GM18951 (cell line): Measurements from ENCODE around the gene SPATA20.

Source experiments
- POLR2A ChIP-seq: IDR thresholded peaks from 4 replicates; pipeline ENCODE4 v1.6.1; 2011; ENCODE audit warnings: mild to moderate bottlenecking; ENCODE audit not compliant: insufficient read length, insufficient read depth; ENCODE audit errors: extremely low read depth
- in situ Hi-C: fragments of 300-500 bp; cut with MboI; formaldehyde crosslinking; loops from one replicate; pipeline ENCODE4 v1.12.0; 2022; ENCODE audit warnings: low sequenced_read_pairs, mixed read lengths, inconsistent platforms; ENCODE audit not compliant: unreplicated experiment

SPATA20 gene

DNA sequence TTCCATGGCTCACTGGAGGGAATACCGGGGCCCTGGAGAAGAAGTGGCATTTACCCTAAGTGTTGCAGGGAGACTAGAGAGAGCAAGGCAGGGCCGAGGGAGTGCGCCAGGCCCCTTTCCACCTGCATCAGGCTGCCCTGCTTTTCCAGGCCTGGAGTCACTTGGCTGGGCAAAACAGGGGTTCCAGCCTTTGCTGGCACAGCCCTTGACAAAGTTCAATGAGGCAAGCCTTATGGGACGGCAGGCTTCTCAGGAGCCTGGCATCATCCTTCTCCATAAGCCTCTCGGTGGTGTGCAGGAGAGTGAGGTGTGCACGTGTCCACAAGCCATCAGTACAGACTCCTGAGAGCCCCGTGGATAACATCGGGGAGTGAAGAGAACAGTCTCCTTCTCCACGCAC lies 40.6 kb downstream of the SPATA20 start:
- no peak for TF ChIP-seq POLR2A
- in situ Hi-C loops = no loop called here

DNA sequence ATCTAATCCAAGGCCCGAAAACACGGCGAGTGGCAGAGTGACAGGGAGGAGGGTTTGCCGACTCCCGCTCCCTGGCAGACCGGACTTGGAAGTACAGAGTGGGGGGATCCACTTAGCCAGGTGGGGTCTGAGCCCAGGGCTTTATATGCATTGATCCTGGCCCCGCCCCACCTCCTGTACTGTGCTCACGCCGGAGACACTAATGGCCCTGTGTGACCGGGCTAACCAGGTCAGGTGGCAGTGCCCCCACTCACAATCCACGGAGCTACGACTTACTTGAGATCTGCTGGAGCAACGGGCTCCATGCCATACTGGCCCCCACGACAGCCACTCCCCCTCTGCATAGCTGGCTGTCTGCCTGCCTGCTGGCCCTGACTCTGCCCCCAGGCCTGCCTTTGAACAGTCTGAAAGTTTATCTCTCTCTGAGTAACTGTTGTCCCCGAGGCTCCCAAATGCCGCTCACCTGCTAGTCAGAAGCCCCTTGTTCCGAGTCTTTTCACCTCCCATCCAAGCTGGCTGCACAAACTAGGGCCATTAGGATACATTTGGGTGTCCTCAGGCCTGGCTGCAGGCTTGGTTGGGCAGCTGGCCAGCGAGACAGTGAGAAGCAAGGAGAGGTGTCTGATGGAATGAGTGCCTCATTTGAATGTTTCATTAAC lies 41.5 kb downstream of the SPATA20 start:
- in situ Hi-C loops = no loop called here
- TF ChIP-seq POLR2A = no peak

DNA sequence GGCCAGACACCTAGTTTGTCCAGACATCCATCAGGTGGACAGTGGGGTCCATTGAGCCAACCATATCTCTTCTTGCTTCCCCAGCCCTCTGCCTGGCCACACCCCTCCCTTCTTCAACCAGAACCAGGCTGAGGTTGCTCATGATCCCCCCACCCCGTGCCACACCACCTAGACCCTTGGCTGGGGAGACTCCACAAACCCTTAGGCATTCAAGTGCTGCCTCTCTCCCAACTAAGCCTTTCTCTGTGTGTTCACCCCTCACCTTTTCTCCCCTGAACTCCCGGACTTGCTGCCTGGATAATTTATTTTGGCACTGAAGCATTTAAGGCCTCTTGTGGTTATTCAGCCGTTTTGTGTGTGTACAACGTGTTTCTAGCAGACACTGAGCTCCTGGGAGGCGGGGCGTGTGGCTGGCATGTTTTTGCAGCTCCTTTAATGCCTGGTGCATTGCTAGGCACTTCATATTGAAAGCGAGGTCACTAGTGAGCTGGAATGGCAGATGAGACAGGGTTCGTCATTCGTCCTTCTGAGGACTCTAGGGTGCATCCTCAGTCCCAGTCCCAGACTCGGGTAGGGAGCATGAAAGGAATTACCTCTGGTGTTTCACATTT lies 42.2 kb downstream of the SPATA20 start:
- no peak for TF ChIP-seq POLR2A
- in situ Hi-C loops = no loop called here

DNA sequence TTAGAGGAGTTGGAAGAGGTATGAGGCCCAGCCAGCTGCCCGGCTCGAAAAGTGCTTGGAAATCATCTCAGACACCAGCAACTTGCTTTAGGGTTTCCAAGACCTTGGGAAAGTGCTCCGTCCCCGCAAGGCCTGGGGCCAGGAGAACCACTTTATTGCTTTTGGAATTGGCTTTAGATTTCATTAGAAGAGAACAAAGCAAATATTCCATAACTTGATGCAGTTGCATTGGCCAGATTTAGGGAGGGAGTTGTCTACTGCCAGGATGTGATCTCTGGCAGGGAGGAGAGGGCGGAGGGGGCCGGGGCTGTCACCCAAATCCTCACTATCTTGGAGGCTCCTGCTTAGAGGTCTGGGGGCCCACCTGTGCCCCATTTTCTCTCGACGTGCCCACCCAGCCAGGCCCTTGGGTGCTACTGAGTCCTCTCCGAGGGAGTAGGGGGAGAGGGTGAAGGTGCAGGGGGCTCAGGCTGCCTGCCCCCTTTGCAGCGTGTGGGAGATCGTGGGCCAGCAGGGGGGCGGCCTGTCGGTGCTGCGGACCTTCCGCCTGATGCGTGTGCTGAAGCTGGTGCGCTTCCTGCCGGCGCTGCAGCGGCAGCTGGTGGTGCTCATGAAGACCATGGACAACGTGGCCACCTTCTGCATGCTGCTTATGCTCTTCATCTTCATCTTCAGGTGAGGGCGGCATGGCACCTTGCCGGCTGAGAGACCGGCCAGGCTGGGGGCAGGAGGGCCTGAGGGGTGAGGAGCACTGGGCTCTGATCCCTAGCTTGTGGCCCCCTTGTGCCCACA lies 44.2 kb downstream of the SPATA20 start:
- in situ Hi-C loops = no loop called here
- no peak for TF ChIP-seq POLR2A

DNA sequence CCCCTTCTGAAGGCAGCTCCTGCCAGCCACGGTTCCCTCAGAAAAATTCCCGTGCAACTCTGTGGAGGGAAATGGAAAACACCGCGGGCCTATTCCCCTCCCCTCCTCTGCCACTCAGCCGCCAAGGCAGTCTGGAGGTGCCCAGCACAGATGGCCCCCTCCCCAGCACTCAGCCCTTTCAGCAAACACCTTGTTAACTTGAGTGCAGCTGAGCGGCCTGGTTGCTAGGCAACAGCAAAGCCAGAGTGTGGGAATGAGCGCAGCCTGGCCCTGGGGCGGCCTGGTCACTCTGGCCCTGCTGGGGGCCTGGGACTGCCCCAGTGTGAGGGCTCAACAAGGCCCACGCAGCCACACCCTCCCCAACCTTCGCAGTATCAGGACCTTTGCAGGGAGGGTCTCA lies 46.3 kb downstream of the SPATA20 start:
- TF ChIP-seq POLR2A = no peak
- in situ Hi-C loops = no loop called here

DNA sequence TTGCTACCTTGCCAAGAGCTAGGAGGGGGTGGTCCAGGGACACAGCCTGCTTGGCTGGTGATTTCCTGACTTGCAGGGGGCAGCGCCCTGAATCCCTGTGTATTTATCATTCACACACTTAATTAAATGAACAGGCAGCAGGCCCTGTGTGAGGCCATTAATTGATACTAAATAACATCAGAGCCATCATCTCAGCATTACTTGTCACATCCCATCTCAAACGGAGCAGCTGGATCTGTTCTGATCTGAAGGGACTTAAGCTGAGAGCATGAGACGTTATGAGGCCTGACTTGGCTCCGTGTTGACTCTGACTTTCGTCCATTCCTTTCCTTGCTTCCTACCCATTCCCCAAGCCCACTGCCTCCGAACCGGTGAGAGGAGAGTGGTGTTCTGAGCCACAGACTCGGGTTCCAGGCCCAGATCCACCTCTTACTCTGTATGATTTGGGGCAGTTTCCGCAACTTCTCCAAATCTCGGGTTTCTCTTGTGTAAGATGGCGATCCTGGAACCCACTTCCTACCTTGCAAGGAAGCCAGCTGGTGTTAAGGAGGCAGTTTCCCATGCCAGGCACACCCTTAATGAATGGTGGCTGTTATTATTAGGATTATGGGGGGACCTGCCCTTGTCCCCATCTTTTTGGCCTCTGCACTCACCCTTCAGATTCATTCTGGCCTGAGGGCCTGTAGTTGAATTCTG lies 47.3 kb downstream of the SPATA20 start:
- in situ Hi-C loops = no loop called here
- no peak for TF ChIP-seq POLR2A

DNA sequence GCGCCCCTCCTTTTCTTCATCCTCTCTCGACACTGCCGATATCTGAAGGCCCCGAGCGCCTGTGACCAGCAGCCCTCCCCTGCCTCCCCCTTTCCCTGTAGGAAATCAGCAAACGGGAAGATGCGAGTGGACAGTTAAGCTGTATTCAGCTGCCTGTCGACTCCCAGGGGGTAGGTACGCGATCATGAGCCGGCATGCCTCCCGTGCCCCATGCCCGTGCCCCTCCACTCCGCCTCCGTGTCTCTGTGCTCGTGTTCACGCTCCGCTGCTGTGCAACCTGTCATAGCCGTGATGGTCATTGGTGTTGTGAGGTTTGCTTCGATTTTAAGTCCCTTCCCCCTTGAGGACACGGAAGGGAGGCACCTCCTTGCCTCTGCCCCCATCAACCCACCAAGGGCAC lies 47.9 kb downstream of the SPATA20 start:
- in situ Hi-C loops = no loop called here
- no peak for TF ChIP-seq POLR2A

DNA sequence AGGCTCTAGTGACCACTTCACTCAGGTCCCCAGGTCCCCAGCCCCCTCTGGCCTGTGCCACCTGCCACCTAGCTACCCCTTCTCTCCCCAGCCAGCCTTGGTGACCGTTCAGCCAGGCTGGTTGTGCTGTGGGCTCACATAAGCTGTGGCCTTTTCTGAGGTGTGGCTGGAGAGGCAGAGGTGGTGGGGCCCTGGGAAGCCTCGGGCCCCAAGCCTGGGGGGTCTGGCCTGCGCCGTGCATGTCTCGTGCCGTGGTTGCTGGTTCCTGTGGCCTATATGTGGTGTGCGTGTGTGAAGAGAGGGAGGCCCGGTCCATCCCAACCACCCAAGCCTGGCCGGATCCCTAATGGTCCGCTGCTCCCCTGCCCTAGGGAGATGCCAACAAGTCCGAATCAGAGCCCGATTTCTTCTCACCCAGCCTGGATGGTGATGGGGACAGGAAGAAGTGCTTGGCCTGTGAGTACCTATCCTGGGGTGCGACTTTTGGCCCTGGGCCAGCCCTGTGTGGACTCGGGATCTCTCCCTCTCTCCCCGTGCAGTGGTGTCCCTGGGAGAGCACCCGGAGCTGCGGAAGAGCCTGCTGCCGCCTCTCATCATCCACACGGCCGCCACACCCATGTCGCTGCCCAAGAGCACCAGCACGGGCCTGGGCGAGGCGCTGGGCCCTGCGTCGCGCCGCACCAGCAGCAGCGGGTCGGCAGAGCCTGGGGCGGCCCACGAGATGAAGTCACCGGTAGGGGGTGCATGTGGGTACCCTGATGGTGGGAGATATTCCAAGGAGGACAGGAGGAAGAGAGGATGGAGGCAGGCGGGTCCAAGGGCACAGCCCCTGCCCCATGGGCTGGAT lies 49.4 kb downstream of the SPATA20 start:
- in situ Hi-C loops = no loop called here
- TF ChIP-seq POLR2A = no peak

DNA sequence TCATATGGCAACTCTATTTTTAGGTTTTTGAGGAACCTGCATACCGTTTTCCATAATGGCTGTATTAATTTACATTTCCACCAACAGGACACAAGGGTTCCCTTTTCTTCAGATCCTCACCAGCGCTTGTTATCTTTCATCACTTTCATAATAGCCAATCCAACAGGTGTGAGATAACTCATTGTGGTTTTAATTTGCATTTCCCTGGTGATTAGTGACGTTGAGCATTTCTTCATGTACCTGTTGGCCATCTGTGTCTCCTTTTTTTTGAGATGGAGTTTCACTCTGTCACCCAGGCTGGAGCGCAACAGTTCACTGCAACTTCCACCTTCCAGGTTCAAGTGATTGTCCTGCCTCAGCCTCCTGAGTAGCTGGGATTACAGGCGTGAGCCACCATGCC lies 51.5 kb downstream of the SPATA20 start:
- in situ Hi-C loops = no loop called here

DNA sequence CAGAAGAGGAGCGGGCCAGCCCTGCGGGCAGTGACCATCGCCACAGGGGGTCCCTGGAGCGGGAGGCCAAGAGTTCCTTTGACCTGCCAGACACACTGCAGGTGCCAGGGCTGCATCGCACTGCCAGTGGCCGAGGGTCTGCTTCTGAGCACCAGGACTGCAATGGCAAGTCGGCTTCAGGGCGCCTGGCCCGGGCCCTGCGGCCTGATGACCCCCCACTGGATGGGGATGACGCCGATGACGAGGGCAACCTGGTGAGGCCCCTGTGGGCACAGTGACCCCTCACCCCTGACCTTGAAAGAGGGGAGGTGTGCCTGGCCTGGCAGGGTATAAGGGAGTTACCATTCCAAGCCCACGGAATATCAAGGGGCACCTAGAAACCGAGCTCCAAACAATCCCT lies 52.6 kb downstream of the SPATA20 start:
- in situ Hi-C loops = no loop called here
- no peak for TF ChIP-seq POLR2A

More for the DNA sequence above, 51.5 kb downstream of the SPATA20 start:
- TF ChIP-seq POLR2A = no peak

DNA sequence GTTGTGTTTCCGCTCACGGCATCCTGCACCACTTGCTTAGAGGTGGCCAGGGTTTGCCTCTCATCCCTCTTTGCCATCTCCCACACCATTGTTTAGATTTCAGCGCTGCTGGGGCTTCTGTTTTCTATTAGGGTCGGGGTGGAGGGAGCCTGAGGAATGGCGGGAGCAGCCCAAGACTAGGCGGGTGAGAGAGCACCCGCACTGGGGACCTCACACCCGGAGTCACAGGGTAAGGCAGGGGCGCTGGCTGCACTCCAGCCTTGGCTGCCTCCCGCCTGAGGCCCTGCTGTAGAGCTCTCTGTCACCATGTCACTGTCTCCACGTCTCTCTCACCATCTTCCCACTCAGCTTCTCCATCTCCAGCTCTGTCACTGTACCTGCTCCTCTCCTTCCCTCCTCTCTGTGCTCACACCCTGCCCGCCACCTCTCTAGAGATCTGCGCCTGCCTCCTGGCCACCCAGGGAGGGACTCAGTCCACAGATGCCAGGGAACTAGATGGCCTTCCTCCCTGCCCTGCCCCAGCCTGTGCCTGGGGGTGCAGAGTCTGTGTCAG lies 54.9 kb downstream of the SPATA20 start:
- no peak for TF ChIP-seq POLR2A
- in situ Hi-C loops = no loop called here

DNA sequence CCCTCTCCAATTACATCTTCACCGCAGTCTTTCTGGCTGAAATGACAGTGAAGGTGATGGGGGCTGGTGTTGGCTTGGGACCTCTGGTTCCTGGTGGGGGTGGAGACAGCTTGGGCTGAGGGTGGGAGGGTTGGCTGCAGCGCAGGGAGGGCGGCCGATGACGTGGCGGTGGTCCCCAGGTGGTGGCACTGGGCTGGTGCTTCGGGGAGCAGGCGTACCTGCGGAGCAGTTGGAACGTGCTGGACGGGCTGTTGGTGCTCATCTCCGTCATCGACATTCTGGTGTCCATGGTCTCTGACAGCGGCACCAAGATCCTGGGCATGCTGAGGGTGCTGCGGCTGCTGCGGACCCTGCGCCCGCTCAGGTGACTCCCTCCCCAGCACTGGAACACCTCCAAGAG lies 55.9 kb downstream of the SPATA20 start:
- TF ChIP-seq POLR2A = no peak
- in situ Hi-C loops = no loop called here
